Hepatocyte (in vitro differentiated cells): ENCODE results near the gene ZNF695. TPM values are rescaled to one million over a fixed set of nuclear protein-coding genes. Genes with fewer than 3 reads are reported as not detected.

Experiments used
- DNase-seq: peaks from one replicate; pipeline ENCODE4 v3.0.0-alpha.2; 2016; ENCODE audit warnings: low spot score
- H2AFZ ChIP-seq: fragments of 200-600 bp; sonication (generic); 2 replicates; pipeline ENCODE4 v1.6.0; 2016; ENCODE audit warnings: antibody characterized with exemption, mild to moderate bottlenecking
- H3K27ac ChIP-seq: fragments of 200-600 bp; sonication (generic); 2 replicates; pipeline ENCODE4 v1.5.1; 2016; ENCODE audit warnings: mild to moderate bottlenecking
- H3K27me3 ChIP-seq: fragments of 200-600 bp; sonication (generic); 2 replicates; pipeline ENCODE4 v1.6.1; 2016
- H3K36me3 ChIP-seq: fragments of 200-600 bp; sonication (generic); replicated peaks from 2 replicates; pipeline ENCODE4 v1.5.1; 2016; ENCODE audit warnings: low read depth; ENCODE audit not compliant: insufficient read depth
- H3K4me1 ChIP-seq: fragments of 200-600 bp; sonication (generic); 2 replicates; pipeline ENCODE4 v1.5.1; 2016; ENCODE audit warnings: mild to moderate bottlenecking, moderate library complexity; ENCODE audit not compliant: insufficient read depth
- H3K4me2 ChIP-seq: fragments of 200-600 bp; sonication (generic); 2 replicates; pipeline ENCODE4 v1.6.0; 2016
- H3K4me3 ChIP-seq: fragments of 200-600 bp; sonication (generic); 2 replicates; pipeline ENCODE4 v1.5.1; 2016; ENCODE audit warnings: mild to moderate bottlenecking
- H3K79me2 ChIP-seq: fragments of 200-600 bp; sonication (generic); 2 replicates; pipeline ENCODE4 v1.6.0; 2017; ENCODE audit warnings: mild to moderate bottlenecking
- H3K9me2 ChIP-seq: fragments of 200-600 bp; sonication (generic); replicated peaks from 2 replicates; pipeline ENCODE4 v1.6.0; 2017; ENCODE audit warnings: mild to moderate bottlenecking; ENCODE audit not compliant: insufficient read depth
- H3K9me3 ChIP-seq: fragments of 200-600 bp; sonication (generic); 2 replicates; pipeline ENCODE4 v1.5.1; 2016; ENCODE audit warnings: low read depth, mild to moderate bottlenecking
- H4K20me1 ChIP-seq: fragments of 200-600 bp; sonication (generic); 2 replicates; pipeline ENCODE4 v1.6.0; 2016; ENCODE audit warnings: mild to moderate bottlenecking; ENCODE audit not compliant: insufficient read depth, poor library complexity, severe bottlenecking
- CTCF ChIP-seq: fragments of 200-600 bp; sonication (generic); IDR thresholded peaks from 2 replicates; pipeline ENCODE4 v1.5.1; 2016; ENCODE audit warnings: antibody characterized with exemption, mild to moderate bottlenecking; ENCODE audit not compliant: poor library complexity
- EZH2 ChIP-seq: fragments of 200-600 bp; sonication (generic); IDR thresholded peaks from 2 replicates; pipeline ENCODE4 v1.6.1; 2016; ENCODE audit warnings: antibody characterized with exemption, mild to moderate bottlenecking, borderline replicate concordance
- EZH2phosphoT487 ChIP-seq: fragments of 200-600 bp; sonication (generic); IDR thresholded peaks from one replicate; pipeline ENCODE4 v1.6.1; 2018; ENCODE audit warnings: antibody characterized with exemption, mild to moderate bottlenecking, low read depth, moderate library complexity; ENCODE audit not compliant: unreplicated experiment, severe bottlenecking
- WGBS: methylation state at CpG from one replicate; pipeline ENCODE4 v1.1.6; 2016; ENCODE audit warnings: low lambda C conversion rate; ENCODE audit errors: missing lambda C conversion rate; 5-methylcytosine and 5-hydroxymethylcytosine counted together
- polyA plus RNA-seq: library from polyadenylated mRNA; unstranded; fragments of >200 nt; fragmentation: Nextera tagmentation; extraction: Ambion mirVana; gene quantifications from 2 replicates; pipeline ENCODE4 v1.2.1, GENCODE V29; 2016
- total RNA-seq: library from RNA; depleted of rRNA; stranded (reverse); fragments of >200 nt; gene quantifications from 2 replicates; pipeline ENCODE4 v1.2.3, GENCODE V29; 2014

The ZNF695 gene
- total and polyA plus RNA-seq, 2 experiments from 2014 or later, result 1.5 to 2.0 TPM

- no peaks in the 10 kb centered on the region for H3K27me3 ChIP-seq
- no peaks in the 10 kb centered on the region for H3K4me1 ChIP-seq
- no peaks in the 10 kb centered on the region for H3K9me2 ChIP-seq
- TF ChIP-seq EZH2, result no peak
- TF ChIP-seq EZH2phosphoT487, result no peak
- DNase-seq, result no peak
- H3K79me2 ChIP-seq, result no peaks in the 10 kb centered on the region
- H4K20me1 ChIP-seq, result no peaks in the 10 kb centered on the region
- H3K27ac ChIP-seq, result no peak overlapping the region
- H3K36me3 ChIP-seq, result no peaks in the 10 kb centered on the region
- peaks cover 41% of the 10 kb centered on the region for H3K9me3 ChIP-seq
- no peak overlapping the region for H3K4me2 ChIP-seq
- H3K4me3 ChIP-seq, result no peak overlapping the region
- H2AFZ ChIP-seq, result no peak overlapping the region
- 97% methylated on average over 1 of the region's 1 CpG for WGBS
These were observed 20.7 kb downstream of the ZNF695 start for GRCh38 chr1:246987083-246987690.

GRCh38 chr1:246978785-246979184 lies 29.1 kb downstream of the ZNF695 start:
- 96% methylated on average over 6 of the region's 6 CpGs for WGBS
- H3K9me3 ChIP-seq, result peaks cover 13% of the 10 kb centered on the region

GRCh38 chr1:246978281-246978680 lies 29.6 kb downstream of the ZNF695 start:
- H3K79me2 ChIP-seq, result no peaks in the 10 kb centered on the region
- no peaks in the 10 kb centered on the region for H3K36me3 ChIP-seq
- no peak for TF ChIP-seq CTCF
- H3K27ac ChIP-seq, result no peak overlapping the region
- H3K4me1 ChIP-seq, result no peaks in the 10 kb centered on the region
- no peaks in the 10 kb centered on the region for H3K27me3 ChIP-seq
- WGBS, result 100% methylated on average over 2 of the region's 2 CpGs
- no peak overlapping the region for H3K4me2 ChIP-seq
- no peak overlapping the region for H2AFZ ChIP-seq
- peaks cover 13% of the 10 kb centered on the region for H3K9me3 ChIP-seq
- H3K9me2 ChIP-seq, result no peaks in the 10 kb centered on the region
- no peak for DNase-seq
- no peaks in the 10 kb centered on the region for H4K20me1 ChIP-seq
- no peak overlapping the region for H3K4me3 ChIP-seq

More at GRCh38 chr1:246978785-246979184, 29.1 kb downstream of the ZNF695 start:
- H3K36me3 ChIP-seq, result no peaks in the 10 kb centered on the region
- H3K4me2 ChIP-seq, result no peak overlapping the region
- H3K4me3 ChIP-seq, result no peak overlapping the region
- H3K27ac ChIP-seq, result no peak overlapping the region
- H3K79me2 ChIP-seq, result no peaks in the 10 kb centered on the region
- no peaks in the 10 kb centered on the region for H3K27me3 ChIP-seq
- TF ChIP-seq EZH2 (no peak), CTCF (no peak), EZH2phosphoT487 (no peak)
- no peak overlapping the region for H2AFZ ChIP-seq
- H3K9me2 ChIP-seq, result no peaks in the 10 kb centered on the region
- no peaks in the 10 kb centered on the region for H4K20me1 ChIP-seq
- H3K4me1 ChIP-seq, result no peaks in the 10 kb centered on the region
- no peak for DNase-seq

GRCh38 chr1:246971969-246972368 lies 35.9 kb downstream of the ZNF695 start:
- no peak overlapping the region for H2AFZ ChIP-seq
- no peak overlapping the region for H3K4me2 ChIP-seq
- no peaks in the 10 kb centered on the region for H4K20me1 ChIP-seq
- H3K79me2 ChIP-seq, result no peaks in the 10 kb centered on the region
- no peaks in the 10 kb centered on the region for H3K9me3 ChIP-seq
- H3K4me1 ChIP-seq, result no peaks in the 10 kb centered on the region
- no peaks in the 10 kb centered on the region for H3K9me2 ChIP-seq
- H3K36me3 ChIP-seq, result no peaks in the 10 kb centered on the region
- no peak overlapping the region for H3K27ac ChIP-seq
- TF ChIP-seq EZH2phosphoT487 (no peak), EZH2 (no peak), CTCF (no peak)
- WGBS, result 99% methylated on average over 7 of the region's 7 CpGs
- no peak overlapping the region for H3K4me3 ChIP-seq
- no peak for DNase-seq
- no peaks in the 10 kb centered on the region for H3K27me3 ChIP-seq
